Neuronal stem cell (in vitro differentiated cells): ENCODE measurements around the gene TGM2.

Experiments used
- DNase-seq: peaks from one replicate; pipeline ENCODE4 v3.0.0-alpha.2; 2013; ENCODE audit warnings: low spot score
- H2AFZ ChIP-seq: one replicate; pipeline ENCODE4 v1.6.1; 2013; ENCODE audit warnings: mild to moderate bottlenecking, low read length, inconsistent platforms
- H2AK5ac ChIP-seq: 2 replicates; pipeline ENCODE4 v1.6.1; 2013; ENCODE audit warnings: low read depth, mild to moderate bottlenecking, inconsistent platforms, low read length, moderate library complexity, mixed read lengths
- H2BK120ac ChIP-seq: 2 replicates; pipeline ENCODE4 v1.6.1; 2013; ENCODE audit warnings: low read depth, mild to moderate bottlenecking, inconsistent platforms, low read length, moderate library complexity, mixed read lengths
- H2BK12ac ChIP-seq: one replicate; pipeline ENCODE4 v1.6.1; 2013; ENCODE audit warnings: low read length, inconsistent platforms
- H2BK15ac ChIP-seq: 2 replicates; pipeline ENCODE4 v1.6.1; 2013; ENCODE audit warnings: mild to moderate bottlenecking, low read length, inconsistent platforms, mixed read lengths
- H2BK5ac ChIP-seq: one replicate; pipeline ENCODE4 v1.6.1; 2013; ENCODE audit warnings: inconsistent platforms, mild to moderate bottlenecking, low read length, moderate library complexity
- H3K14ac ChIP-seq: one replicate; pipeline ENCODE4 v1.6.1; 2013; ENCODE audit warnings: low read length, inconsistent platforms
- H3K18ac ChIP-seq: 2 replicates; pipeline ENCODE4 v1.6.1; 2013; ENCODE audit warnings: low read length, inconsistent platforms
- H3K23ac ChIP-seq: 2 replicates; pipeline ENCODE4 v1.6.1; 2013; ENCODE audit warnings: low read depth, mild to moderate bottlenecking, mixed read lengths, low read length, inconsistent platforms; ENCODE audit not compliant: poor library complexity
- H3K27ac ChIP-seq: replicated peaks from 3 replicates; pipeline ENCODE4 v1.5.1; 2013; ENCODE audit warnings: low read length, inconsistent platforms
- H3K27me3 ChIP-seq, 3 experiments: 2 replicates each; pipeline ENCODE4 v1.6.1; 2013; ENCODE audit warnings: low read length in 3 of 3, mild to moderate bottlenecking in 2 of 3, inconsistent platforms in 1 of 3, low read depth in 1 of 3, mixed read lengths in 1 of 3, moderate library complexity in 1 of 3; ENCODE audit not compliant: control insufficient read depth in 3 of 3, insufficient read depth in 3 of 3
- H3K36me3 ChIP-seq, 2 donors: replicated peaks in 1 of 2; 2 replicates each; pipeline ENCODE4 v1.6.1; 2013; ENCODE audit warnings: low read length in 2 of 2; ENCODE audit not compliant: control insufficient read depth in 2 of 2, insufficient read depth in 2 of 2
- H3K4ac ChIP-seq: 2 replicates; pipeline ENCODE4 v1.6.1; 2013; ENCODE audit warnings: inconsistent platforms, mild to moderate bottlenecking, low read length, moderate library complexity
- H3K4me1 ChIP-seq, 2 donors: 1 replicate in 1 of 2; 2 replicates in 1 of 2; pipeline ENCODE4 v1.6.1; 2013; ENCODE audit warnings: low read length in 2 of 2, low read depth in 1 of 2; ENCODE audit not compliant: control insufficient read depth in 2 of 2, insufficient read depth in 1 of 2
- H3K4me2 ChIP-seq: one replicate; pipeline ENCODE4 v1.6.1; 2013; ENCODE audit warnings: mild to moderate bottlenecking, low read length, inconsistent platforms; ENCODE audit not compliant: insufficient read depth, poor library complexity, severe bottlenecking
- H3K4me3 ChIP-seq, 2 donors: 2 replicates each; pipeline ENCODE4 v1.5.1; 2013; ENCODE audit warnings: low read length in 2 of 2, mild to moderate bottlenecking in 2 of 2, inconsistent platforms in 1 of 2, moderate library complexity in 1 of 2
- H3K79me1 ChIP-seq: one replicate; pipeline ENCODE4 v1.6.1; 2013; ENCODE audit warnings: low read depth, mild to moderate bottlenecking, inconsistent platforms, low read length, moderate library complexity
- H3K9ac ChIP-seq: one replicate; pipeline ENCODE4 v1.6.1; 2013; ENCODE audit warnings: mild to moderate bottlenecking, low read depth, low read length, inconsistent platforms; ENCODE audit not compliant: poor library complexity
- H3K9me3 ChIP-seq, 2 donors: replicated peaks in 1 of 2; 2 replicates each; pipeline versions ENCODE3 to v1.6.1; 2013; ENCODE audit warnings: low read length in 2 of 2, mild to moderate bottlenecking in 2 of 2, inconsistent platforms in 1 of 2, low read depth in 1 of 2, mixed read lengths in 1 of 2, moderate library complexity in 1 of 2; ENCODE audit not compliant: control insufficient read depth in 2 of 2, insufficient read depth in 1 of 2
- H4K8ac ChIP-seq: one replicate; pipeline ENCODE4 v1.6.1; 2013; ENCODE audit warnings: low read depth, mild to moderate bottlenecking, inconsistent platforms, low read length, moderate library complexity
- H4K91ac ChIP-seq: one replicate; pipeline ENCODE4 v1.6.1; 2013; ENCODE audit warnings: low read length, low read depth, mild to moderate bottlenecking, inconsistent platforms; ENCODE audit not compliant: poor library complexity
- WGBS, 2 donors: extraction: QIAGEN DNeasy Blood & Tissue Kit; methylation state at CpG; one replicate each; pipeline ENCODE4 v1.1.7; 2013; ENCODE audit warnings: missing lambda C conversion rate in 2 of 2, mixed read lengths in 1 of 2; ENCODE audit not compliant: insufficient read length in 2 of 2, insufficient replicate concordance in 1 of 2; ENCODE audit errors: extremely low coverage in 2 of 2; 5-methylcytosine and 5-hydroxymethylcytosine counted together

Gene TGM2

DNA sequence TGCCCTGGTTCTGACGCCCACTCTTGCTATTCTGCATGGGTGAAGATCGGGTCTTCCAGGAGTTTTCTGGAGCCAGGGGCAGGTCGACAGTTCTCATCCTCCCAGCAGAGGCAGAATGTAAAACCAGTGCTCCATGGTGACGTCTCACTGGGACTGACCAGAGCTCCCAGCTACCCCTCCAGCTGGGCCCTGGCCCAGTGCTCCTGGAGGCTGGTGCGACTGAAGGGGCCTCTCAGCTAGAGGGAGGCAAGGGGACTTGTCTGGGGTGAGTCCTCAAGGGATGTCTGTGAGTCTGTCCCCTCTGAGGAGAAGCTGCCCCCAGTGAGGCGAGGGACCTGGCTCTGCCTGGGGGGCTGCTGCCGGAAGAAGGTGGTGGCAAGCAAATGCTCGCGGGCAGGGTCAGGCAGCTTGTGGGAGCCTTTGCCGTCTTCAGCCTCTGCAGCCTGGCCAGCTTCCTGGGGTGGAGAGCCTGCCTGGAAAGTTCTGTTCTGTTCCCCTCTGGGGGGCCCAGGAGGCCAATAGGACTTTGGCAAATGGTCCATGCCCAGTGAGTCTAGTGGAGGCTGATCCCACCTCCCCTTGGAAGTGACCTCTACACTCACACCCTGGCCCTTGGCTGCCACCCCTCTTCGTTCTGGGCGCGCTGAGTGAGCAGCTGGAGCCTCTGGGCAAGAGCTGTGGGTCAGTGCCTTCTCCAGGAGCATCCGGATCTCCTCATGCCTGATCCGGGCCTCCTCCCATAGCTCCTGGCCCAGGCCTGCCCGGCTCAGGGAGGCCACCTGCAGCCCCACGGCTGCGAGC is 47.9 kb upstream of the TGM2 start:
- Histone ChIP-seq H4K8ac (no peak overlapping the region), H3K14ac (no peak overlapping the region), H3K4ac (no peak overlapping the region), H3K27me3 (peaks cover 0 to 6% (median 0%) of the 10 kb centered on the region in 3 experiments), H2AFZ (no peak overlapping the region), H3K18ac (peak overlapping the region; percentile 55), H2BK5ac (no peak overlapping the region), H3K9ac (no peak overlapping the region), H2BK120ac (no peak overlapping the region), H2BK12ac (no peak overlapping the region), H3K27ac (no peak overlapping the region), H3K79me1 (no peaks in the 10 kb centered on the region), H3K36me3 (no peaks in the 10 kb centered on the region), H3K4me1 (peaks cover 0 to 6% of the 10 kb centered on the region in 2 donors), H3K9me3 (no peaks in the 10 kb centered on the region), H2BK15ac (peak overlapping the region; percentile 57), H4K91ac (no peak overlapping the region), H3K4me3 (no peak overlapping the region), H3K23ac (no peak overlapping the region), H3K4me2 (no peak overlapping the region), H2AK5ac (no peak overlapping the region)
- DNase-seq = no peak
- no CpG with 5 or more reads among the region's 18 CpGs for WGBS, 2 donors

DNA sequence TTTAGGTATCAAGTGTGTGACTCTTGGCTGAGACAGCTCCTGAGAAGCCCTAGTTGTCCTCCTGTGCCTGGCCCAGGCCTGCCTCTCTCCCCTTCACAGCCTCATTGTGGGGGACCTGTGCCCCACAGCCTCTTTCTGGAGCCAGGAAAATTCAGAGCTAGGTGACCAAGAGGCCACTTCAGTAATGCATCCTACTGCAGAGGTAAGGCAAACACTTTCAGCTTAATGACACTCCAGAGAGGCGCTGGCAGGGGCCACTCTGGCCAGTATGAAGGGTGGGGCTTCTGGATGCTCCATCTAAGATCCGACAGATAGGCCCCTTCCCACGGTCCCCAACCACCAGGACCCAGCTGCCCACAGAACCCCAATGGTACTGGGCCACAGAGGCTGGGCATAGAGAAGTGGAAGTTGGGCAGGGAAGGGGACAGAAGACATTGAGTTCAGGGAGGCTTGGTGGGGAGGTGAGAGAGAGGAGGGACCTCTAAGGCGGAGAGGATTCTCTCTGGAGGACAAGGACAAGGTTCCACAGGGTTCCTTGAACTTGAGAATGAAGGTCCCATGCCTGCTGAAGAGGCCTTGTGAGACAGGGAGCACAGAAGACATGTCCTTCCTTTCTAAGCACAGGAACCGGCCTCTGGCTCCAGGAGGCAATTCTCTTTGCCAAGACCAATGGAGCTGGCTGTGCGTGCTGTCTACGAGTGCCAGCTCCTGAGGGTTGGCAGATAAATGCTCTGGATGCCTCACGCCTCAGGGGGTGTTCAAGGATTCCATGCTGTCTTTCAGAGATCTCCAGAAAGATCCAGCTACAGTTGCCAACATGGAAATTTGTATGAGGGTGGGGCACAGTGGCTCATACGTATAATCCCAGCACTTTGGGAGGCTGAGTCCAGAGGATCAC is 46.4 kb upstream of the TGM2 start:
- Histone ChIP-seq H3K27ac (no peak overlapping the region), H3K79me1 (no peaks in the 10 kb centered on the region), H4K8ac (no peak overlapping the region), H3K27me3 (peaks cover 0 to 2% (median 0%) of the 10 kb centered on the region in 3 experiments), H3K9ac (no peak overlapping the region), H3K4ac (no peak overlapping the region), H3K36me3 (no peaks in the 10 kb centered on the region), H3K23ac (no peak overlapping the region), H3K4me3 (no peak overlapping the region), H3K14ac (no peak overlapping the region), H3K18ac (peak overlapping the region; percentile 40), H2AK5ac (peak overlapping the region; percentile 5), H2BK15ac (no peak overlapping the region), H3K4me2 (no peak overlapping the region), H3K4me1 (no peaks in the 10 kb centered on the region), H2AFZ (no peak overlapping the region), H3K9me3 (no peaks in the 10 kb centered on the region), H2BK12ac (no peak overlapping the region), H2BK5ac (no peak overlapping the region), H4K91ac (no peak overlapping the region), H2BK120ac (no peak overlapping the region)
- no CpG with 5 or more reads among the region's 9 CpGs for WGBS, 2 donors
- DNase-seq = no peak

DNA sequence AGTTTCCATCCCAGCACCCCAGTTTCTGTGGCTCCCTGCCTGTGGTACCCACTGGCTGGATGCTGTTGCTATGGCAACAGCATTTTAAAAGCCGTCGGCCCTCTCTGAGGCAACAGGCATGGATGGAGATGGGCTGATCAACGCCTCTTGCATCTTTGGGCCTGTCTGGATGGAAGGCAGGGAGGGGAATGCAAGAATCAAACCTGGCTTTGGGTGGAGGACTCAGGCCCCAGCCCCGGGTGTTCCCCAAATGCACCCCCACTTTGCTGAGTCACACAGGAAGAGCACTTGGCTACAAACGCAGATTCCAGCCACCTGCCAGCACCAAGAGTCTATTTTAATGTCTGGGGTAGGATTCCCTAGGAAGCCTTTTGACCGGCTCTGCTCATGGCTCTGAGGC is 45.7 kb upstream of the TGM2 start:
- Histone ChIP-seq H2BK5ac (no peak overlapping the region), H3K36me3 (no peaks in the 10 kb centered on the region), H2BK15ac (no peak overlapping the region), H3K23ac (no peak overlapping the region), H3K27me3 (peaks cover 0 to 2% (median 0%) of the 10 kb centered on the region in 3 experiments), H3K18ac (no peak overlapping the region), H2BK120ac (no peak overlapping the region), H3K27ac (no peak overlapping the region), H3K9me3 (no peaks in the 10 kb centered on the region), H3K14ac (no peak overlapping the region), H3K79me1 (no peaks in the 10 kb centered on the region), H3K9ac (no peak overlapping the region), H2AK5ac (peak overlapping the region; percentile 5), H3K4me3 (no peak overlapping the region), H4K8ac (no peak overlapping the region), H2BK12ac (no peak overlapping the region), H4K91ac (no peak overlapping the region), H3K4me1 (no peaks in the 10 kb centered on the region), H2AFZ (no peak overlapping the region), H3K4me2 (no peak overlapping the region), H3K4ac (no peak overlapping the region)
- whole genome bisulfite sequencing, 2 donors = no CpG with 5 or more reads among the region's 6 CpGs
- DNase-seq = no peak
